ENCODE data around the gene TTLL11.

The TTLL11 gene

DNA sequence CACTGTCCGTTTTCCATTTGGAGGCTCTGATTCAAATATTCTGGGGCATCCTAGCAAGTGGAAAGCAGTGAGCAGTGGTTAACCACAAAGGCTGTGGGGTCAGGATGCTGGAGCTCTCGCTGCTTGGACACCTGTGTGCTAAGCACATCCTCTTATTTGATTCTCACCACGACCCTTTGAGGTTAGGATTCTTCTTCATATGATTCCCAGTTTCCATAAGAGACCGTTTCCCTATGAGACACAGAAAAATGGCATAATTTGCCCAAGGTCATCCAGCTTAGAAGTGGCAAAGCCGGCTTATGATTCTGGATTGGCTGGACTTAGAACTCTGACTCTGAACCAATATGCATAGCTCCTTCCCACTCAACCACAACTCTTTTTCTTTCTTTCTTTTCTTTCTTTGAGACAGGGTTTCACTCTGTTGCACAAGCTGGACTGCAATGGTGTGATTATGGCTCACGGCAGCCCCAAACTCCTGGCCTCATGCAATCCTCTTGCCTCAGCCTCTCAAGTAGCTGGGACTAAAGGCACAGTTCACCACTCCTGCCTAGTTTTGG, 207.7 kb downstream of the TTLL11 start:
- TF ChIP-seq, protein P1, sequence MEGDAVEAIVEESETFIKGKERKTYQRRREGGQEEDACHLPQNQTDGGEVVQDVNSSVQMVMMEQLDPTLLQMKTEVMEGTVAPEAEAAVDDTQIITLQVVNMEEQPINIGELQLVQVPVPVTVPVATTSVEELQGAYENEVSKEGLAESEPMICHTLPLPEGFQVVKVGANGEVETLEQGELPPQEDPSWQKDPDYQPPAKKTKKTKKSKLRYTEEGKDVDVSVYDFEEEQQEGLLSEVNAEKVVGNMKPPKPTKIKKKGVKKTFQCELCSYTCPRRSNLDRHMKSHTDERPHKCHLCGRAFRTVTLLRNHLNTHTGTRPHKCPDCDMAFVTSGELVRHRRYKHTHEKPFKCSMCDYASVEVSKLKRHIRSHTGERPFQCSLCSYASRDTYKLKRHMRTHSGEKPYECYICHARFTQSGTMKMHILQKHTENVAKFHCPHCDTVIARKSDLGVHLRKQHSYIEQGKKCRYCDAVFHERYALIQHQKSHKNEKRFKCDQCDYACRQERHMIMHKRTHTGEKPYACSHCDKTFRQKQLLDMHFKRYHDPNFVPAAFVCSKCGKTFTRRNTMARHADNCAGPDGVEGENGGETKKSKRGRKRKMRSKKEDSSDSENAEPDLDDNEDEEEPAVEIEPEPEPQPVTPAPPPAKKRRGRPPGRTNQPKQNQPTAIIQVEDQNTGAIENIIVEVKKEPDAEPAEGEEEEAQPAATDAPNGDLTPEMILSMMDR (IDR thresholded peaks at IDR 0.05; ENCODE audit: low read depth, low read length) = no peak
- TF ChIP-seq, protein P2, sequence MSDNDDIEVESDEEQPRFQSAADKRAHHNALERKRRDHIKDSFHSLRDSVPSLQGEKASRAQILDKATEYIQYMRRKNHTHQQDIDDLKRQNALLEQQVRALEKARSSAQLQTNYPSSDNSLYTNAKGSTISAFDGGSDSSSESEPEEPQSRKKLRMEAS (IDR thresholded peaks at IDR 0.05; ENCODE audit: low read depth, low read length) = no peak
- no peak for TF ChIP-seq POLR2A (IDR thresholded peaks at IDR 0.05; ENCODE audit: extremely low read depth, insufficient read length)
- TF ChIP-seq MYC (IDR thresholded peaks at IDR 0.05; ENCODE audit: low read depth, low read length) = no peak
- DNase-seq (ENCODE audit: low read depth) = no peak
- no peak overlapping the region for H3K4me3 ChIP-seq (ENCODE audit: low read depth, low read length)

DNA sequence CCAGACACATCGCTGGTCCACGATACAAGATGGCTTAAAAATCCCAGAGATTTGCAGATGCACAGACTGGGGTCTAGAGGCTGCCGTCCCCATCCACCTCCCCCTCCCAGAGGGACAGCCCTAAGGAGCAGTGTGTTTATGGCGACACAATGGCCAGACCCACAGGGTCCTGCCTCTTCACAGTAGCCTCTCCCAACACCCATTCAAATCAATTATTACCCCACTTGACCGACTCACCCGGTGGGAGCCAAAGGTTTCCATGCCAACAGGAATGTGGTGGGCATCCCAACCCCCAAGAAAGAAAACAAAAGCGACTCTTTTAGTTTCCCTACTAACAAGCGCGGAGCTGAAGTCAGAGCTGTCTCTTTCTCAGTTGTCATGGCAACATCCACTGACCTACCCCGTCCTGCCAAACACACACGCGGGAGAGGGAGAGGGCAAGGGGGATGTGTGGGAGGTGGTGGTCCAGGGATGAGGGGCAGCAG, 209.0 kb downstream of the TTLL11 start:
- DNase-seq (ENCODE audit: low read depth) = no peak
- H3K4me3 ChIP-seq (ENCODE audit: low read depth, low read length) = no peak overlapping the region

DNA sequence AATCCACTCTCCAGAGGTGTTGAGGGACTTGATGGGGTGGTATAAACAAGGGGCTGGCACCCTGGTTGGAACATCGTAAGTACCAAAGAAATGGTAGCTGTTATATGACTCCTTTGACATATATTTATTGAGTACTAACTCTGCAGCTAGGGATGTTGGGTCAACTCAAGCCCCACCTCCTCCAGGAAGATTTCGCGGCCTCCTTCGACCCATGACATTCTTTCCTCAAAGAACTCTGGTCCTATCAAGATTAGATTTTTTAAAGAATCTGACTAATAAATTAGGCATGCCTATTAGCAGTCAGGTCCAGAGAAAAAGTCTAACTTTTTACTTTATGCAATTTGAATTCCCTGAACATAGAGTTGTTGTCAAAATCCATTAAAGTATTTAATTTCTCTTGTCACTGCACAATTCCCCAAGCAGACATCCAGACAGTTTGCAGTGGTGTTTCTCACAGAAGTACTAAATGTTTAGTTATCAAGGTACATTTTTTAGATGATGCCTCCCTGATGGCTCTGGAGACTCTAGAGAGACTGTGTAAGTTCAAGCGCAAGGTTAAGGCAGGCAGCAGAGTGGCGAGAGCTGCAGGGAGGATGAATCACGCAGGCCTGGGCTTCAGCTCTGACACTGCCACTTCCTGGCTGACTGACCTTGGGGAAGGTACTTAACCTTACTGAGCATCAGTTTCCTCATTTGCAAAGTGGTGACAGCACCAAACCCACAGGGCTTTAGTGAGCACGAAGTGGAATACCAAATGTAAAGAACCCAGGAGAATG, 209.6 kb downstream of the TTLL11 start:
- TF ChIP-seq, protein P2 (IDR thresholded peaks at IDR 0.05; ENCODE audit: low read depth, low read length) = no peak; the same call in 1 of the 2 replicates
- no peak for TF ChIP-seq MYC (IDR thresholded peaks at IDR 0.05; ENCODE audit: low read depth, low read length)
- no peak for TF ChIP-seq POLR2A (IDR thresholded peaks at IDR 0.05; ENCODE audit: extremely low read depth, insufficient read length)
- TF ChIP-seq, protein P1 (IDR thresholded peaks at IDR 0.05; ENCODE audit: low read depth, low read length) = no peak
- peak; percentile 61 for DNase-seq (ENCODE audit: low read depth)
- no peak overlapping the region for H3K4me3 ChIP-seq (ENCODE audit: low read depth, low read length)

More for the DNA sequence above, 209.0 kb downstream of the TTLL11 start:
- TF ChIP-seq POLR2A (IDR thresholded peaks at IDR 0.05; ENCODE audit: extremely low read depth, insufficient read length) (no peak), MYC (IDR thresholded peaks at IDR 0.05; ENCODE audit: low read depth, low read length) (no peak)
- TF ChIP-seq, protein P2 (IDR thresholded peaks at IDR 0.05; ENCODE audit: low read depth, low read length) = no peak
- TF ChIP-seq, protein P1 (IDR thresholded peaks at IDR 0.05; ENCODE audit: low read depth, low read length) = no peak

DNA sequence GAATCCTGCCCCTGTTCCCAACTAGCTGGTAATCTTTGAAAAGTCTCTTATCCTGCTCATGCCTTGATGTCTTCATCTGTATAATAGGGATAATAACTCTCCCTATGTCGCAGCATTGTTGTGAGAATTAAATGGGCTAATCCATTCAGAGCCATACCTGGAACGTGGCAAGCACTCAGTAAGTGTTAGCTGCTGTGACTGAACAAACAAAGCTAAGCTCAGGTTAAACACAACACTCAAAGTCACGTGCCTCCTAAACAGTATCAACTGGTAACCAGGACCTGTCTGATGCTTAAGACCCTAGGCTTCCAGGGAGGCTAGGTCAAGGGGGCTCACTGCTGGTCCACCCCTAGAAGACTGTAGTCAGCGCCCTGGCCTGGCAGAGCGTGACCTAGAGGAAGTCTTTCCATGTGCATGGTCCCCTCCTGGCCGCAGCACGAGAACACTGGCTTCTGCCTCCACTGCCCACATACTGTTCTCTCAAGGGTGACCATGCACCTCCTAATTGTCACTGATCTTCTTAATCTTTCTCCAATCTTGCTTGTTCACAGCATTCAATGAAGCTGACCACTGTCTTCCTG, 211.1 kb downstream of the TTLL11 start:
- H3K4me3 ChIP-seq (ENCODE audit: low read depth, low read length) = no peak overlapping the region
- TF ChIP-seq, protein P1 (IDR thresholded peaks at IDR 0.05; ENCODE audit: low read depth, low read length) = no peak
- TF ChIP-seq, protein P2 (IDR thresholded peaks at IDR 0.05; ENCODE audit: low read depth, low read length) = no peak
- TF ChIP-seq MYC (IDR thresholded peaks at IDR 0.05; ENCODE audit: low read depth, low read length) (no peak), POLR2A (IDR thresholded peaks at IDR 0.05; ENCODE audit: extremely low read depth, insufficient read length) (no peak)
- DNase-seq (ENCODE audit: low read depth) = no peak

DNA sequence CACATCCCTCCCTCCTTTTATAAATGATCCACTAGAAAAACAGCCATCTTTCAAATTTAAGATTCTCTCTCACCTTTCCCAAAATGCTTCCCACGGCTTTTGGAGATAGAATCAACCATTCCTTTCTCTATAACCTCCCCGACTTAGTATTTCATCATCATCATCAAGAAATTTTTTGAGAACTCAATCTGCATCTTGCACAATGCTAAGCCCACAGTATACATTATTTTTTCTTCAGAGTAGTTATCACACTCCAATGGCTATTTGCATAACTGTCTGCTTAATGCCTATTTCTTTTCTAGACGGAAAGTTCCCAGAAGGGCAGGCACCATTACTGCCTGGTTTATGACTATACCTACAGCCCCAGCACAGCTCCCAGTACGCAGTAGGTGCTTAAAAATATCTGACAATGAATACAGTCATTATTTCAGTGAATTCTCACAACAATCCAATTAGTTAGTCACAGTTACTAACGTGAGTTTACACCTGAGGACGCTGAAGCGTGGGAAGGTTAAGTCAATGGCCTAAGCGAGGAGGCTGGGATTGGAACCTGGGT, 212.7 kb downstream of the TTLL11 start:
- H3K4me3 ChIP-seq (ENCODE audit: low read depth, low read length) = no peak overlapping the region
- no peak for TF ChIP-seq POLR2A (IDR thresholded peaks at IDR 0.05; ENCODE audit: extremely low read depth, insufficient read length)
- TF ChIP-seq, protein P1 (IDR thresholded peaks at IDR 0.05; ENCODE audit: low read depth, low read length) = no peak
- TF ChIP-seq MYC (IDR thresholded peaks at IDR 0.05; ENCODE audit: low read depth, low read length) = no peak
- TF ChIP-seq, protein P2 (IDR thresholded peaks at IDR 0.05; ENCODE audit: low read depth, low read length) = no peak
- DNase-seq (ENCODE audit: low read depth) = no peak
